Activated T-cell treated with anti-CD3 and anti-CD28 coated beads, Interleukin-2, amount 50 U/mL, for 24 hours (primary cell): ENCODE results near the gene ICAM1.

ENCODE experiments used
- DNase-seq: peaks from one replicate; pipeline ENCODE4 v3.0.0-alpha.2; 2020
- H3K27ac Mint-ChIP-seq: 2 replicates; pipeline ENCODE4 v1.8.0; 2020; ENCODE audit warnings: mild to moderate bottlenecking, mixed read lengths
- H3K27me3 Mint-ChIP-seq: 2 replicates; pipeline ENCODE4 v1.8.0; 2020; ENCODE audit warnings: mixed read lengths
- H3K36me3 Mint-ChIP-seq: 2 replicates; pipeline ENCODE4 v1.8.0; 2020; ENCODE audit warnings: low read depth, mixed read lengths
- H3K4me1 Mint-ChIP-seq: 2 replicates; pipeline ENCODE4 v1.8.0; 2020; ENCODE audit warnings: low read depth, mixed read lengths
- H3K4me3 Mint-ChIP-seq: 2 replicates; pipeline ENCODE4 v1.8.0; 2020; ENCODE audit warnings: mild to moderate bottlenecking, moderate library complexity, mixed read lengths
- H3K9me3 Mint-ChIP-seq: 2 replicates; pipeline ENCODE4 v1.8.0; 2020; ENCODE audit warnings: mixed read lengths

ICAM1 gene

GRCh38 chr19:10316229-10317044, 45.5 kb downstream of the ICAM1 start:
- Mint-ChIP-seq H3K27me3 (no peaks in the 10 kb centered on the region), H3K36me3 (peaks cover 72% of the 10 kb centered on the region), H3K27ac (peak overlapping the region; percentile 93), H3K4me3 (peak overlapping the region; percentile 92), H3K4me1 (peaks cover 18% of the 10 kb centered on the region), H3K9me3 (no peaks in the 10 kb centered on the region)
- no peak for DNase-seq

GRCh38 chr19:10317045-10317856, 46.3 kb downstream of the ICAM1 start:
- DNase-seq: no peak
- peak overlapping the region; percentile 93 for H3K27ac Mint-ChIP-seq
- no peaks in the 10 kb centered on the region for H3K9me3 Mint-ChIP-seq
- H3K27me3 Mint-ChIP-seq: no peaks in the 10 kb centered on the region
- H3K4me3 Mint-ChIP-seq: no peak overlapping the region
- peaks cover 78% of the 10 kb centered on the region for H3K36me3 Mint-ChIP-seq
- peaks cover 18% of the 10 kb centered on the region for H3K4me1 Mint-ChIP-seq

- no peaks in the 10 kb centered on the region for H3K9me3 Mint-ChIP-seq
- peaks cover 18% of the 10 kb centered on the region for H3K4me1 Mint-ChIP-seq
- no peaks in the 10 kb centered on the region for H3K27me3 Mint-ChIP-seq
- no peak overlapping the region for H3K4me3 Mint-ChIP-seq
- DNase-seq: no peak
- H3K27ac Mint-ChIP-seq: no peak overlapping the region
- H3K36me3 Mint-ChIP-seq: peaks cover 83% of the 10 kb centered on the region
Measured at GRCh38 chr19:10317857-10318462, 47.0 kb downstream of the ICAM1 start.

- H3K9me3 Mint-ChIP-seq: no peaks in the 10 kb centered on the region
- no peaks in the 10 kb centered on the region for H3K27me3 Mint-ChIP-seq
- peaks cover 18% of the 10 kb centered on the region for H3K4me1 Mint-ChIP-seq
- H3K36me3 Mint-ChIP-seq: peaks cover 85% of the 10 kb centered on the region
- no peak overlapping the region for H3K27ac Mint-ChIP-seq
- H3K4me3 Mint-ChIP-seq: no peak overlapping the region
- DNase-seq: no peak
Measured at GRCh38 chr19:10318807-10319682, 48.1 kb downstream of the ICAM1 start.

GRCh38 chr19:10320602-10321416, 49.9 kb downstream of the ICAM1 start:
- no peak for DNase-seq
- Mint-ChIP-seq H3K4me3 (no peak overlapping the region), H3K36me3 (peaks cover 90% of the 10 kb centered on the region), H3K27ac (no peak overlapping the region), H3K27me3 (no peaks in the 10 kb centered on the region), H3K4me1 (peaks cover 6% of the 10 kb centered on the region), H3K9me3 (no peaks in the 10 kb centered on the region)

GRCh38 chr19:10321417-10321797, 50.5 kb downstream of the ICAM1 start:
- no peaks in the 10 kb centered on the region for H3K9me3 Mint-ChIP-seq
- no peaks in the 10 kb centered on the region for H3K27me3 Mint-ChIP-seq
- no peak for DNase-seq
- no peak overlapping the region for H3K4me3 Mint-ChIP-seq
- no peaks in the 10 kb centered on the region for H3K4me1 Mint-ChIP-seq
- H3K27ac Mint-ChIP-seq: no peak overlapping the region
- peaks cover 90% of the 10 kb centered on the region for H3K36me3 Mint-ChIP-seq

GRCh38 chr19:10321874-10322835, 51.2 kb downstream of the ICAM1 start:
- Mint-ChIP-seq H3K9me3 (no peaks in the 10 kb centered on the region), H3K4me3 (no peak overlapping the region), H3K36me3 (peaks cover 87% of the 10 kb centered on the region), H3K4me1 (no peaks in the 10 kb centered on the region), H3K27me3 (no peaks in the 10 kb centered on the region), H3K27ac (no peak overlapping the region)
- no peak for DNase-seq

GRCh38 chr19:10325732-10326131, 54.8 kb downstream of the ICAM1 start:
- H3K4me1 Mint-ChIP-seq: peaks cover 6% of the 10 kb centered on the region
- H3K27ac Mint-ChIP-seq: no peak overlapping the region
- no peaks in the 10 kb centered on the region for H3K27me3 Mint-ChIP-seq
- no peak overlapping the region for H3K4me3 Mint-ChIP-seq
- H3K36me3 Mint-ChIP-seq: peaks cover 92% of the 10 kb centered on the region
- no peak for DNase-seq
- H3K9me3 Mint-ChIP-seq: no peaks in the 10 kb centered on the region

- DNase-seq: no peak
- Mint-ChIP-seq H3K27me3 (no peaks in the 10 kb centered on the region), H3K36me3 (peaks cover 92% of the 10 kb centered on the region), H3K9me3 (no peaks in the 10 kb centered on the region), H3K27ac (no peak overlapping the region), H3K4me3 (no peak overlapping the region), H3K4me1 (peaks cover 17% of the 10 kb centered on the region)
Measured at GRCh38 chr19:10327793-10328192, 56.9 kb downstream of the ICAM1 start.

- DNase-seq: no peak
- H3K27ac Mint-ChIP-seq: no peak overlapping the region
- H3K4me3 Mint-ChIP-seq: no peak overlapping the region
- peaks cover 92% of the 10 kb centered on the region for H3K36me3 Mint-ChIP-seq
- H3K27me3 Mint-ChIP-seq: no peaks in the 10 kb centered on the region
- H3K4me1 Mint-ChIP-seq: peaks cover 22% of the 10 kb centered on the region
- no peaks in the 10 kb centered on the region for H3K9me3 Mint-ChIP-seq
Measured at GRCh38 chr19:10328558-10329429, 57.9 kb downstream of the ICAM1 start.

- Mint-ChIP-seq H3K4me3 (no peak overlapping the region), H3K27ac (peak overlapping the region; percentile 41), H3K27me3 (no peaks in the 10 kb centered on the region), H3K9me3 (no peaks in the 10 kb centered on the region), H3K4me1 (peaks cover 29% of the 10 kb centered on the region), H3K36me3 (peaks cover 92% of the 10 kb centered on the region)
- no peak for DNase-seq
Measured at GRCh38 chr19:10329555-10329954, 58.6 kb downstream of the ICAM1 start.
